LNCAP (cell line): ENCODE measurements around the gene PRPF39.

Experiments used
- CTCF ChIP-seq: fragments of 450-650 bp; IDR thresholded peaks from 2 replicates; pipeline ENCODE4 v1.5.1; 2017; ENCODE audit warnings: mild to moderate bottlenecking

Gene PRPF39

GRCh38 chr14:45083976-45084722, at the start of gene PRPF39:
Gene PRPF39 (plus strand): TSS chr14:45084116. CDS start chr14:45095240, 11,124 bp downstream.
- no peak for TF ChIP-seq CTCF

GRCh38 chr14:45034730-45035129, 49.2 kb upstream of the PRPF39 start:
- no peak for TF ChIP-seq CTCF

GRCh38 chr14:45038256-45038655, 45.7 kb upstream of the PRPF39 start:
- TF ChIP-seq CTCF = no peak

- TF ChIP-seq CTCF = no peak
Measured at GRCh38 chr14:45038865-45039264, 45.1 kb upstream of the PRPF39 start.

- TF ChIP-seq CTCF = no peak
Measured at GRCh38 chr14:45039390-45039789, 44.5 kb upstream of the PRPF39 start.

GRCh38 chr14:45041641-45042040, 42.3 kb upstream of the PRPF39 start:
- TF ChIP-seq CTCF = no peak

GRCh38 chr14:45044638-45045037, 39.3 kb upstream of the PRPF39 start:
- no peak for TF ChIP-seq CTCF

GRCh38 chr14:45048385-45048784, 35.5 kb upstream of the PRPF39 start:
- no peak for TF ChIP-seq CTCF
